Left colon (tissue), 2 donors: Measurements from ENCODE around the gene BLTP3B. TPM values are rescaled to one million over a fixed set of nuclear protein-coding genes. Genes with fewer than 3 reads are reported as not detected.

ENCODE experiments used
- ATAC-seq: fragments of 200-7000 bp; cut with Tn5 transposase; one replicate; pipeline ENCODE4 v1.9.1; 2020; ENCODE audit warnings: mild to moderate bottlenecking, moderate library complexity
- DNase-seq, 2 donors: peaks; one replicate each; pipeline ENCODE4 v3.0.0-alpha.2; 2020
- intact Hi-C, 2 donors: fragments of 100-400 bp; cut with DNase I in 1 of 2; cut with micrococcal nuclease in 1 of 2; formaldehyde crosslinking; loops; one replicate each; pipeline versions ENCODE4 v1.11.2 to v1.14.0; 2022; cut with DNase I, micrococcal nuclease
- total RNA-seq, 2 donors: library from RNA; stranded (reverse); fragmentation: NEBNext Ultra II Directional; extraction: Animal tissue kit (Norgen Biotek cat#: 25700); gene quantifications; one replicate each; pipeline ENCODE4 v1.2.1, GENCODE V29; 2021
- donor health status: DM: no; HTN: no; CAD: no.
- donor health status: DM: yes; HTN: yes; CAD: no.

The BLTP3B gene
- total RNA-seq, 2 donors from 2014 or later = 24.1 to 24.7 TPM

- intact Hi-C loops = no loop called here
- ATAC-seq = no peak
- DNase-seq = no peak
Observed at GRCh38 chr12:100166232-100166631, 23.6 kb upstream of the BLTP3B start.

- no peak for ATAC-seq
- no peak for DNase-seq
- intact Hi-C loops = no loop called here
Observed at GRCh38 chr12:100165356-100165755, 22.7 kb upstream of the BLTP3B start.

- ATAC-seq = no peak
- intact Hi-C loops = no loop called here
Observed at GRCh38 chr12:100164153-100164704, 21.6 kb upstream of the BLTP3B start.

GRCh38 chr12:100163416-100164152 is 20.9 kb upstream of the BLTP3B start:
- peak; percentile 85 to 90 for DNase-seq
- ATAC-seq = peak; percentile 98
- intact Hi-C loops = no loop called here

More at GRCh38 chr12:100164153-100164704, 21.6 kb upstream of the BLTP3B start:
- no peak for DNase-seq

GRCh38 chr12:100159391-100160104 is 16.9 kb upstream of the BLTP3B start:
- DNase-seq = no peak
- intact Hi-C loops = no loop called here
- no peak for ATAC-seq

- intact Hi-C loops = no loop called here
- no peak for ATAC-seq
- no peak for DNase-seq
Observed at GRCh38 chr12:100158535-100158934, 15.9 kb upstream of the BLTP3B start.

- ATAC-seq (no peak), DNase-seq (no peak)
- intact Hi-C loops = no loop called here
Observed at GRCh38 chr12:100157427-100157821, 14.8 kb upstream of the BLTP3B start.

GRCh38 chr12:100156731-100157426 is 14.2 kb upstream of the BLTP3B start:
- DNase-seq (no peak), ATAC-seq (no peak)
- intact Hi-C loops = no loop called here

GRCh38 chr12:100154474-100155247 is 12.0 kb upstream of the BLTP3B start:
- ATAC-seq = peak; percentile 75
- DNase-seq = peak; percentile 68 to 85
- intact Hi-C loops = no loop called here

GRCh38 chr12:100153131-100153530 is 10.5 kb upstream of the BLTP3B start:
- DNase-seq = no peak
- ATAC-seq = no peak
- intact Hi-C loops = no loop called here

- intact Hi-C loops = no loop called here
- ATAC-seq (no peak), DNase-seq (no peak)
Observed at GRCh38 chr12:100151769-100152168, 9.1 kb upstream of the BLTP3B start.

GRCh38 chr12:100146252-100146651 is 3.6 kb upstream of the BLTP3B start:
- intact Hi-C loops = no loop called here
- DNase-seq (no peak), ATAC-seq (no peak)

- ATAC-seq = no peak
Observed at GRCh38 chr12:100145643-100146042, 3.0 kb upstream of the BLTP3B start.

GRCh38 chr12:100141998-100142850 is 450 bp downstream of the BLTP3B start:
- intact Hi-C loops = loop anchor here in 1 of 2 donors (5.0 kb wide), 1 partner anchor 60 kb away; the partner anchor contains the start of gene ACTR6
- DNase-seq (peak; percentile 63 to 70), ATAC-seq (peak; percentile 81)

More at GRCh38 chr12:100145643-100146042, 3.0 kb upstream of the BLTP3B start:
- intact Hi-C loops = no loop called here
- DNase-seq = no peak

- ATAC-seq (peak; percentile 5), DNase-seq (no peak)
- intact Hi-C loops = loop anchor here in 1 of 2 donors (5.0 kb wide), 1 partner anchor 61 kb away; the partner anchor contains the start of gene ACTR6
Observed at GRCh38 chr12:100141666-100141997, 1.0 kb downstream of the BLTP3B start.

GRCh38 chr12:100138803-100139098 is 3.9 kb downstream of the BLTP3B start:
- ATAC-seq (no peak), DNase-seq (no peak)
- intact Hi-C loops = no loop called here

GRCh38 chr12:100138048-100138802 is 4.4 kb downstream of the BLTP3B start:
- DNase-seq (no peak), ATAC-seq (no peak)
- intact Hi-C loops = no loop called here
